GM12873 (cell line): ENCODE measurements around the gene VWDE.

Experiments
- CTCF ChIP-seq: IDR thresholded peaks from 2 replicates; pipeline ENCODE4 v1.5.1; 2012; ENCODE audit warnings: low read depth, mild to moderate bottlenecking, moderate library complexity, low read length, control low read depth; ENCODE audit not compliant: insufficient read depth; ENCODE audit errors: missing control alignments

Gene VWDE

GRCh38 chr7:12357508-12357907, 46.2 kb downstream of the VWDE start:
- TF ChIP-seq CTCF = no peak

GRCh38 chr7:12351843-12352242, 51.8 kb downstream of the VWDE start:
- TF ChIP-seq CTCF = no peak

- no peak for TF ChIP-seq CTCF
These were observed 52.7 kb downstream of the VWDE start for GRCh38 chr7:12350971-12351370.

- TF ChIP-seq CTCF = no peak
These were observed 66.6 kb downstream of the VWDE start for GRCh38 chr7:12337095-12337494.

- no peak for TF ChIP-seq CTCF
These were observed 74.5 kb downstream of the VWDE start for GRCh38 chr7:12328888-12329770.

- TF ChIP-seq CTCF = no peak
These were observed 75.7 kb downstream of the VWDE start for GRCh38 chr7:12327922-12328321.

- no peak for TF ChIP-seq CTCF
These were observed 78.0 kb downstream of the VWDE start for GRCh38 chr7:12325646-12326045.
